ENCODE data around the gene WDR88.
"Not testable (repeated sequence)": the region's sequence is repeated elsewhere in the genome, so short reads cannot be mapped to it uniquely, and the experiment has no call there.

The WDR88 gene

GRCh38 chr19:33126712-33127111 is 5.2 kb upstream of the WDR88 start:
- DNase-seq (ENCODE audit: low read depth in 1 of 2, low spot score in 1 of 2): not testable (repeated sequence)

- DNase-seq (ENCODE audit: low read depth in 1 of 2, low spot score in 1 of 2): no peak
These were observed 2.0 kb upstream of the WDR88 start for GRCh38 chr19:33129901-33130300.

- no peak for DNase-seq (ENCODE audit: low read depth in 1 of 2, low spot score in 1 of 2)
These were observed 1.5 kb upstream of the WDR88 start for GRCh38 chr19:33130433-33130832.

GRCh38 chr19:33132425-33132824 is 511 bp downstream of the WDR88 start:
- DNase-seq (ENCODE audit: low read depth in 1 of 2, low spot score in 1 of 2): no peak

GRCh38 chr19:33133438-33134031 is 1.6 kb downstream of the WDR88 start:
- DNase-seq (ENCODE audit: low read depth in 1 of 2, low spot score in 1 of 2): no peak

GRCh38 chr19:33134571-33135041 is 2.7 kb downstream of the WDR88 start:
- peak; percentile 2 to 40 for DNase-seq (ENCODE audit: low read depth in 1 of 2, low spot score in 1 of 2)

- no peak for DNase-seq (ENCODE audit: low read depth in 1 of 2, low spot score in 1 of 2)
These were observed 7.3 kb downstream of the WDR88 start for GRCh38 chr19:33139165-33139564.

- DNase-seq (ENCODE audit: low read depth in 1 of 2, low spot score in 1 of 2): peak; percentile 25 to 29
These were observed 12.0 kb downstream of the WDR88 start for GRCh38 chr19:33143897-33144405.

- no peak for DNase-seq (ENCODE audit: low read depth in 1 of 2, low spot score in 1 of 2)
These were observed 14.3 kb downstream of the WDR88 start for GRCh38 chr19:33146209-33146608.

- no peak for DNase-seq (ENCODE audit: low read depth in 1 of 2, low spot score in 1 of 2)
These were observed 15.6 kb downstream of the WDR88 start for GRCh38 chr19:33147538-33147937.

- DNase-seq (ENCODE audit: low read depth in 1 of 2, low spot score in 1 of 2): no peak
These were observed 19.1 kb downstream of the WDR88 start for GRCh38 chr19:33150852-33151518.

- no peak for DNase-seq (ENCODE audit: low read depth in 1 of 2, low spot score in 1 of 2)
These were observed 20.3 kb downstream of the WDR88 start for GRCh38 chr19:33152176-33152575.

GRCh38 chr19:33152625-33153024 is 20.7 kb downstream of the WDR88 start:
- DNase-seq (ENCODE audit: low read depth in 1 of 2, low spot score in 1 of 2): not testable (repeated sequence)

GRCh38 chr19:33154313-33154712 is 22.4 kb downstream of the WDR88 start:
- not testable (repeated sequence) for DNase-seq (ENCODE audit: low read depth in 1 of 2, low spot score in 1 of 2)

GRCh38 chr19:33156334-33156733 is 24.4 kb downstream of the WDR88 start:
- DNase-seq (ENCODE audit: low read depth in 1 of 2, low spot score in 1 of 2): no peak

- DNase-seq (ENCODE audit: low read depth in 1 of 2, low spot score in 1 of 2): no peak
These were observed 26.0 kb downstream of the WDR88 start for GRCh38 chr19:33157906-33158305.

GRCh38 chr19:33158365-33158764 is 26.5 kb downstream of the WDR88 start:
- no peak for DNase-seq (ENCODE audit: low read depth in 1 of 2, low spot score in 1 of 2)

- no peak for DNase-seq (ENCODE audit: low read depth in 1 of 2, low spot score in 1 of 2)
These were observed 27.2 kb downstream of the WDR88 start for GRCh38 chr19:33159149-33159548.

GRCh38 chr19:33159893-33160292 is 28.0 kb downstream of the WDR88 start:
- DNase-seq (ENCODE audit: low read depth in 1 of 2, low spot score in 1 of 2): no peak

- DNase-seq (ENCODE audit: low read depth in 1 of 2, low spot score in 1 of 2): no peak
These were observed 29.3 kb downstream of the WDR88 start for GRCh38 chr19:33161201-33161600.

- DNase-seq (ENCODE audit: low read depth in 1 of 2, low spot score in 1 of 2): no peak
These were observed 31.6 kb downstream of the WDR88 start for GRCh38 chr19:33163481-33163880.

- not testable (repeated sequence) for DNase-seq (ENCODE audit: low read depth in 1 of 2, low spot score in 1 of 2)
These were observed 34.1 kb downstream of the WDR88 start for GRCh38 chr19:33166037-33166436.

GRCh38 chr19:33167438-33167837 is 35.5 kb downstream of the WDR88 start:
- DNase-seq (ENCODE audit: low read depth in 1 of 2, low spot score in 1 of 2): no peak

Data from stimulated activated CD4-positive, alpha-beta T cell treated with anti-CD3 and anti-CD28 coated beads, Interleukin-15, amount 100 ng/mL, for 1 hour (primary cell).